A549 (cell line): ENCODE results near the gene GRM7. TPM values are rescaled to one million over a fixed set of nuclear protein-coding genes. Genes with fewer than 3 reads are reported as not detected.

ENCODE experiments used
- ATAC-seq, 2 experiments: fragments of 200-7000 bp in 1 of 2; fragments of >200 bp in 1 of 2; cut with Nextera tagmentation in 1 of 2; cut with Tn5 transposase in 1 of 2; 3 replicates each; pipeline versions ENCODE4 v1.8.0 to v1.9.1; 2018 to 2020; ENCODE audit warnings: mild to moderate bottlenecking in 1 of 2, moderate library complexity in 1 of 2
- CTCF ChIA-PET: fragments of 300-600 bp; sonication (Branson Sonifier 250); formaldehyde crosslinking; extraction: SDS; loops from one replicate; lab custom pipeline; 2021; ENCODE audit warnings: antibody characterized with exemption, inconsistent platforms; lab: Yijun Ruan, JAX
- POLR2A ChIA-PET: fragments of 350-600 bp; formaldehyde crosslinking; extraction: SDS; loops from one replicate; lab custom pipeline; 2021; ENCODE audit warnings: antibody characterized with exemption, inconsistent platforms; lab: Yijun Ruan, JAX
- DNase-seq, 2 experiments: peaks; one replicate each; pipeline versions ENCODE4 v3.0.0 to v3.0.0-alpha.2; 2011 to 2016; ENCODE audit warnings: low read depth in 1 of 2, low spot score in 1 of 2
- FAIRE-seq: peaks from 2 replicates; lab custom pipeline; 2011; peaks lifted over from hg19 to GRCh38; lab: Jason Lieb, UNC
- H3K27ac ChIP-seq, 2 experiments: fragments of >200 bp; sonication (Bioruptor Twin); formaldehyde crosslinking; 3 replicates each; pipeline ENCODE4 v1.5.1; 2016 to 2017
- H3K4me1 ChIP-seq: fragments of >200 bp; sonication (Bioruptor Twin); formaldehyde crosslinking; 3 replicates; pipeline ENCODE4 v1.6.1; 2016
- H3K4me2 ChIP-seq: fragments of >200 bp; sonication (Bioruptor Twin); formaldehyde crosslinking; 3 replicates; pipeline ENCODE4 v1.6.1; 2016
- H3K4me3 ChIP-seq: fragments of >200 bp; sonication (Bioruptor Twin); formaldehyde crosslinking; 3 replicates; pipeline ENCODE4 v1.5.1; 2016
- H3K9me3 ChIP-seq: fragments of >200 bp; sonication (Bioruptor Twin); formaldehyde crosslinking; 3 replicates; pipeline ENCODE4 v1.6.1; 2016
- ATOH8 ChIP-seq: fragments of 250-450 bp; sonication (Bioruptor Pico); IDR thresholded peaks from 2 replicates; pipeline ENCODE4 v1.5.0; 2020; ENCODE audit warnings: low read depth, mild to moderate bottlenecking, moderate library complexity
- BCL3 ChIP-seq: fragments of >200 bp; sonication (Bioruptor Twin); formaldehyde crosslinking; IDR thresholded peaks from 3 replicates; pipeline ENCODE4 v1.6.1; 2016
- BHLHE40 ChIP-seq: IDR thresholded peaks from 2 replicates; pipeline ENCODE4 v1.6.1; 2012; ENCODE audit warnings: low read depth, low read length, inconsistent platforms
- CBX2 ChIP-seq: fragments of 200-600 bp; sonication (generic); IDR thresholded peaks from 2 replicates; pipeline ENCODE4 v1.6.1; 2016; ENCODE audit warnings: low read depth, mild to moderate bottlenecking, borderline replicate concordance
- CEBPB ChIP-seq, 2 experiments: fragments of >200 bp in 1 of 2; sonication (Bioruptor Twin) in 1 of 2; formaldehyde crosslinking in 1 of 2; IDR thresholded peaks; 2 replicates each; pipeline ENCODE4 v1.6.1; 2012 to 2016
- CHD4 ChIP-seq: fragments of 200-600 bp; sonication (generic); IDR thresholded peaks from 2 replicates; pipeline ENCODE4 v1.6.1; 2016; ENCODE audit warnings: antibody characterized with exemption, mild to moderate bottlenecking, borderline replicate concordance
- CTCF ChIP-seq: fragments of >200 bp; sonication (Bioruptor Twin); formaldehyde crosslinking; IDR thresholded peaks from 3 replicates; pipeline ENCODE4 v1.5.1; 2016
- E2F6 ChIP-seq: IDR thresholded peaks from 2 replicates; pipeline ENCODE4 v1.6.1; 2012; ENCODE audit warnings: low read depth, borderline replicate concordance
- ESRRA ChIP-seq: fragments of 150-350 bp; IDR thresholded peaks from 2 replicates; pipeline ENCODE4 v1.6.1; 2014; ENCODE audit warnings: mild to moderate bottlenecking, low read length, borderline replicate concordance
- FOSL2 ChIP-seq, 2 experiments: fragments of 450-650 bp in 1 of 2; fragments of >200 bp in 1 of 2; sonication (Bioruptor Twin) in 1 of 2; formaldehyde crosslinking; IDR thresholded peaks; 2 replicates each; pipeline versions ENCODE4 v1.5.0 to v1.6.1; 2016 to 2020; ENCODE audit warnings: mild to moderate bottlenecking in 1 of 2, moderate library complexity in 1 of 2
- HES2 ChIP-seq: fragments of >200 bp; sonication (Bioruptor Twin); formaldehyde crosslinking; IDR thresholded peaks from 2 replicates; pipeline ENCODE4 v1.6.1; 2016
- HMGXB4 ChIP-seq: fragments of 250-450 bp; sonication (Bioruptor Pico); IDR thresholded peaks from 2 replicates; pipeline ENCODE4 v1.5.0; 2021; ENCODE audit warnings: mild to moderate bottlenecking, moderate library complexity, borderline replicate concordance
- JUN ChIP-seq, 2 experiments: fragments of >200 bp; sonication (Bioruptor Twin); formaldehyde crosslinking; IDR thresholded peaks; 2 replicates in 1 of 2; 3 replicates in 1 of 2; pipeline ENCODE4 v1.6.1; 2016 to 2017
- MAZ ChIP-seq: fragments of 150-350 bp; IDR thresholded peaks from 2 replicates; pipeline ENCODE4 v1.6.1; 2014; ENCODE audit warnings: antibody characterized with exemption, low read depth, low read length, borderline replicate concordance
- NPAS2 ChIP-seq: fragments of 250-450 bp; sonication (Bioruptor Pico); IDR thresholded peaks from 2 replicates; pipeline ENCODE4 v1.8.0; 2022; ENCODE audit warnings: mild to moderate bottlenecking, moderate library complexity, borderline replicate concordance
- NR3C1 ChIP-seq: fragments of >200 bp; sonication (Bioruptor Twin); formaldehyde crosslinking; IDR thresholded peaks from 3 replicates; pipeline ENCODE4 v1.6.1; 2017
- PHF8 ChIP-seq: fragments of 200-600 bp; sonication (generic); IDR thresholded peaks from 2 replicates; pipeline ENCODE4 v1.6.1; 2016; ENCODE audit warnings: low read depth, mild to moderate bottlenecking, antibody characterized with exemption, moderate library complexity, borderline replicate concordance
- POLR2AphosphoS2 ChIP-seq: conservative IDR thresholded peaks from 2 replicates; pipeline ENCODE4 v1.6.1; 2012; ENCODE audit warnings: low read length, improper control_type of control experiment, inconsistent platforms
- RAD21 ChIP-seq, 2 experiments: fragments of >200 bp in 1 of 2; sonication (Bioruptor Twin) in 1 of 2; formaldehyde crosslinking in 1 of 2; IDR thresholded peaks in 1 of 2; conservative IDR thresholded peaks in 1 of 2; 2 replicates in 1 of 2; 3 replicates in 1 of 2; pipeline ENCODE4 v1.6.1; 2012 to 2018; ENCODE audit warnings: inconsistent platforms in 1 of 2
- RARB ChIP-seq: fragments of 250-450 bp; sonication (Bioruptor Pico); IDR thresholded peaks from 2 replicates; pipeline ENCODE4 v1.8.0; 2021; ENCODE audit warnings: mild to moderate bottlenecking, moderate library complexity
- RCOR1 ChIP-seq: fragments of 150-350 bp; IDR thresholded peaks from 2 replicates; pipeline ENCODE4 v1.6.1; 2014; ENCODE audit warnings: antibody characterized with exemption, low read length, low read depth
- RFX5 ChIP-seq: fragments of 450-650 bp; IDR thresholded peaks from 2 replicates; pipeline ENCODE4 v1.7.1; 2014; ENCODE audit warnings: antibody characterized with exemption, mild to moderate bottlenecking, moderate library complexity
- SMC3 ChIP-seq: fragments of >200 bp; sonication (Bioruptor Twin); formaldehyde crosslinking; IDR thresholded peaks from 3 replicates; pipeline ENCODE4 v1.6.1; 2018; ENCODE audit warnings: inconsistent platforms
- TFCP2L1 ChIP-seq: fragments of 250-450 bp; sonication (Bioruptor Pico); IDR thresholded peaks from 2 replicates; pipeline ENCODE4 v1.5.0; 2021; ENCODE audit warnings: mild to moderate bottlenecking
- ZNF302 ChIP-seq: fragments of 250-450 bp; sonication (Bioruptor Pico); IDR thresholded peaks from 2 replicates; pipeline ENCODE4 v1.9.0; 2021; ENCODE audit warnings: inconsistent platforms, mild to moderate bottlenecking, moderate library complexity
- ZSCAN20 ChIP-seq: fragments of 250-450 bp; sonication (Bioruptor Pico); IDR thresholded peaks from 2 replicates; pipeline ENCODE4 v1.8.0; 2022; ENCODE audit warnings: mild to moderate bottlenecking, moderate library complexity
- WGBS: methylation state at CpG from one replicate; pipeline ENCODE4 v1.1.6; 2017; ENCODE audit errors: missing lambda C conversion rate; 5-methylcytosine and 5-hydroxymethylcytosine counted together
- polyA plus RNA-seq, 4 experiments: library from polyadenylated mRNA; depleted of rRNA in 3 of 4; stranded (reverse); fragments of >200 nt; fragmentation: RNase III in 1 of 4; extraction: RNeasy Plus Mini Kit Qiagen cat#74134 plus additional on column Dnase treatment in 1 of 4; gene quantifications; 2 replicates in 3 of 4; 3 replicates in 1 of 4; pipeline ENCODE4 v1.2.3, GENCODE V29; 2011 to 2017

GRM7 gene
- polyA plus RNA-seq, 2 of the 4 experiments (the other 2 are of a cell fraction): not detected

- Histone ChIP-seq H3K4me1 (no peaks in the 10 kb centered on the region), H3K4me2 (no peak overlapping the region), H3K4me3 (no peak overlapping the region), H3K27ac (no peak overlapping the region)
- WGBS: 3% methylated on average over 1 of the region's 1 CpG
- FAIRE-seq: no peak
- TF ChIP-seq CBX2: no peak
- no peak for TF ChIP-seq ATOH8 (CRISPR knock-in tag)
- TF ChIP-seq E2F6: no peak
- TF ChIP-seq RARB (CRISPR knock-in tag): no peak
- no peak for TF ChIP-seq BHLHE40
- no peak for TF ChIP-seq CTCF
- TF ChIP-seq, all 56 proteins: peak for 0
- DNase-seq: no peak
- ChIA-PET POLR2A (no interaction called here), CTCF (no interaction called here)
- no peaks in the 10 kb centered on the region for H3K9me3 ChIP-seq
- no peak for ATAC-seq
Observed at GRCh38 chr3:7062714-7063113, 201.8 kb downstream of the GRM7 start.

GRCh38 chr3:7070461-7070860, 209.5 kb downstream of the GRM7 start:
- CTCF ChIA-PET: no interaction called here
- TF ChIP-seq TFCP2L1 (CRISPR knock-in tag) (no peak), CBX2 (no peak), POLR2AphosphoS2 (no peak)
- WGBS: 3% methylated on average over 6 of the region's 6 CpGs
- POLR2A ChIA-PET: no interaction called here
- no peak overlapping the region for H3K4me3 ChIP-seq
- ATAC-seq (no peak), FAIRE-seq (no peak), DNase-seq (no peak)
- no peaks in the 10 kb centered on the region for H3K4me1 ChIP-seq
- H3K27ac ChIP-seq: no peak overlapping the region
- no peak overlapping the region for H3K4me2 ChIP-seq
- H3K9me3 ChIP-seq: no peaks in the 10 kb centered on the region

GRCh38 chr3:7074217-7074616, 213.3 kb downstream of the GRM7 start:
- whole genome bisulfite sequencing: 2% methylated on average over 3 of the region's 3 CpGs
- DNase-seq (no peak), ATAC-seq (no peak), FAIRE-seq (no peak)
- ChIA-PET CTCF (no interaction called here), POLR2A (no interaction called here)
- no peak for TF ChIP-seq ZNF302 (CRISPR knock-in tag)
- TF ChIP-seq BCL3: no peak
- no peak for TF ChIP-seq MAZ
- TF ChIP-seq CHD4: no peak
- no peak for TF ChIP-seq NPAS2 (CRISPR knock-in tag)
- no peak for TF ChIP-seq ESRRA
- TF ChIP-seq RAD21 (conservative IDR thresholded peaks at IDR 0.05 in 1 of 2, IDR thresholded peaks at IDR 0.05 in 1 of 2): no peak
- no peak for TF ChIP-seq PHF8
- no peak for TF ChIP-seq HES2
- TF ChIP-seq FOSL2 (IDR thresholded peaks at IDR 0.05): no peak
- no peak for TF ChIP-seq FOSL2 (CRISPR knock-in tag; IDR thresholded peaks at IDR 0.05)
- no peak for TF ChIP-seq CEBPB (IDR thresholded peaks at IDR 0.05)
- TF ChIP-seq HMGXB4: no peak
- TF ChIP-seq RFX5: no peak
- TF ChIP-seq NR3C1: no peak
- no peak for TF ChIP-seq SMC3
- no peak for TF ChIP-seq RCOR1
- no peak for TF ChIP-seq ZSCAN20 (CRISPR knock-in tag)
- TF ChIP-seq JUN (IDR thresholded peaks at IDR 0.05): no peak
- H3K4me3 ChIP-seq: no peak overlapping the region
- H3K4me2 ChIP-seq: no peak overlapping the region
- H3K9me3 ChIP-seq: no peaks in the 10 kb centered on the region
- H3K4me1 ChIP-seq: no peaks in the 10 kb centered on the region
- no peak overlapping the region for H3K27ac ChIP-seq
